GM23338 (cell line): ENCODE data around the gene NRDE2. TPM values are rescaled to one million over a fixed set of nuclear protein-coding genes. Genes with fewer than 3 reads are reported as not detected.

Experiments
- ATAC-seq: fragments of 200-7000 bp; cut with Tn5 transposase; 3 replicates; pipeline ENCODE4 v1.9.1; 2020
- DNase-seq: peaks from one replicate; pipeline ENCODE4 v3.0.0-alpha.2; 2015; ENCODE audit warnings: low spot score
- H2AFZ ChIP-seq: fragments of 200-600 bp; sonication (generic); 2 replicates; pipeline ENCODE4 v1.8.0; 2016; ENCODE audit warnings: antibody characterized with exemption, mild to moderate bottlenecking, moderate library complexity
- H3F3A ChIP-seq: fragments of 200-600 bp; sonication (generic); replicated peaks from 2 replicates; pipeline ENCODE4 v1.8.0; 2017; ENCODE audit warnings: antibody characterized with exemption, mixed run types, low read depth
- H3K27ac ChIP-seq: fragments of 200-600 bp; sonication (generic); 2 replicates; pipeline ENCODE4 v1.6.1; 2016; ENCODE audit warnings: low read depth
- H3K27me3 ChIP-seq: fragments of 200-600 bp; sonication (generic); 2 replicates; pipeline ENCODE4 v1.8.0; 2016; ENCODE audit warnings: mild to moderate bottlenecking, mixed run types, moderate library complexity; ENCODE audit not compliant: insufficient read depth
- H3K36me3 ChIP-seq: fragments of 200-600 bp; sonication (generic); 2 replicates; pipeline ENCODE4 v1.8.0; 2016; ENCODE audit warnings: mild to moderate bottlenecking; ENCODE audit not compliant: insufficient read depth
- H3K4me1 ChIP-seq: fragments of 200-600 bp; sonication (generic); 2 replicates; pipeline ENCODE4 v1.8.0; 2016; ENCODE audit warnings: mild to moderate bottlenecking, moderate library complexity; ENCODE audit not compliant: insufficient read depth
- H3K4me2 ChIP-seq: fragments of 200-600 bp; sonication (generic); 2 replicates; pipeline ENCODE4 v1.7.1; 2017; ENCODE audit warnings: mixed run types
- H3K4me3 ChIP-seq: fragments of 200-600 bp; sonication (generic); 2 replicates; pipeline ENCODE4 v1.6.1; 2016; ENCODE audit warnings: mixed run types
- H3K79me2 ChIP-seq: fragments of 200-600 bp; sonication (generic); replicated peaks from 2 replicates; pipeline ENCODE4 v1.8.0; 2017; ENCODE audit warnings: mild to moderate bottlenecking; ENCODE audit not compliant: insufficient read depth
- H3K9me2 ChIP-seq: fragments of 200-600 bp; sonication (generic); 2 replicates; pipeline ENCODE4 v1.8.0; 2017; ENCODE audit not compliant: insufficient read depth
- H4K20me1 ChIP-seq: fragments of 200-600 bp; sonication (generic); replicated peaks from 2 replicates; pipeline ENCODE4 v1.8.0; 2017; ENCODE audit warnings: mild to moderate bottlenecking; ENCODE audit not compliant: insufficient read depth
- H3K27ac Mint-ChIP-seq: 2 replicates; pipeline ENCODE4 v1.8.0; 2020; ENCODE audit warnings: inconsistent platforms, mild to moderate bottlenecking, moderate library complexity, mixed read lengths
- H3K27me3 Mint-ChIP-seq: 3 replicates; pipeline ENCODE4 v1.8.0; 2022; ENCODE audit warnings: low read depth, mild to moderate bottlenecking, moderate library complexity, mixed read lengths, inconsistent platforms; ENCODE audit not compliant: insufficient read depth, poor library complexity
- H3K36me3 Mint-ChIP-seq: 3 replicates; pipeline ENCODE4 v1.8.0; 2021; ENCODE audit warnings: low read depth, mild to moderate bottlenecking, inconsistent platforms, moderate library complexity, mixed read lengths
- H3K4me1 Mint-ChIP-seq: 3 replicates; pipeline ENCODE4 v1.8.0; 2020; ENCODE audit warnings: mild to moderate bottlenecking, inconsistent platforms, mixed read lengths
- H3K4me3 Mint-ChIP-seq: 3 replicates; pipeline ENCODE4 v1.8.0; 2021; ENCODE audit warnings: moderate library complexity, mild to moderate bottlenecking, inconsistent platforms, mixed read lengths
- H3K9me3 Mint-ChIP-seq: 3 replicates; pipeline ENCODE4 v1.8.0; 2020; ENCODE audit warnings: moderate library complexity, mild to moderate bottlenecking, inconsistent platforms, mixed read lengths
- CREB1 ChIP-seq: fragments of 250-450 bp; sonication (Bioruptor Pico); IDR thresholded peaks from 2 replicates; pipeline ENCODE4 v1.5.0; 2020; ENCODE audit warnings: low read depth, mild to moderate bottlenecking, moderate library complexity
- ETS1 ChIP-seq: IDR thresholded peaks from 2 replicates; pipeline ENCODE4 v1.6.1; 2016; ENCODE audit warnings: antibody characterized with exemption
- EZH2 ChIP-seq: fragments of 200-600 bp; sonication (generic); IDR thresholded peaks from one replicate; pipeline ENCODE4 v1.8.0; 2017; ENCODE audit warnings: antibody characterized with exemption, mild to moderate bottlenecking, low read depth; ENCODE audit not compliant: unreplicated experiment
- JUNB ChIP-seq: IDR thresholded peaks from one replicate; pipeline ENCODE4 v1.6.1; 2016; ENCODE audit warnings: antibody characterized with exemption; ENCODE audit not compliant: unreplicated experiment
- POLR2AphosphoS5 ChIP-seq: IDR thresholded peaks from 2 replicates; pipeline ENCODE4 v1.6.1; 2016; ENCODE audit warnings: antibody characterized with exemption, low read depth
- STAT1 ChIP-seq: IDR thresholded peaks from one replicate; pipeline ENCODE4 v1.6.1; 2016; ENCODE audit warnings: antibody characterized with exemption; ENCODE audit not compliant: unreplicated experiment
- ZNF114 ChIP-seq: fragments of 250-450 bp; sonication (Bioruptor Pico); IDR thresholded peaks from 2 replicates; pipeline ENCODE4 v1.5.0; 2020; ENCODE audit warnings: mild to moderate bottlenecking, moderate library complexity
- ZNF331 ChIP-seq: fragments of 250-450 bp; sonication (Bioruptor Pico); IDR thresholded peaks from 2 replicates; pipeline ENCODE4 v1.5.0; 2020; ENCODE audit warnings: low read depth, mild to moderate bottlenecking, moderate library complexity
- polyA plus RNA-seq: library from polyadenylated mRNA; unstranded; fragments of >200 nt; fragmentation: Nextera tagmentation; extraction: Ambion mirVana; gene quantifications from 2 replicates; pipeline ENCODE4 v1.2.1, GENCODE V29; 2016
- total RNA-seq: library from RNA; depleted of rRNA; stranded (reverse); fragments of >200 nt; shearing (Covaris generic); gene quantifications from 2 replicates; pipeline ENCODE4 v1.2.3, GENCODE V29; 2014
- TF ChIP-seq, protein P1 (sequence below): IDR thresholded peaks from one replicate; pipeline ENCODE4 v1.6.1; 2018; ENCODE audit warnings: antibody characterized with exemption; ENCODE audit not compliant: unreplicated experiment

Gene NRDE2
- total and polyA plus RNA-seq, 2 experiments from 2014 or later, result 9.8 to 20.6 TPM

- TF ChIP-seq, protein P1, sequence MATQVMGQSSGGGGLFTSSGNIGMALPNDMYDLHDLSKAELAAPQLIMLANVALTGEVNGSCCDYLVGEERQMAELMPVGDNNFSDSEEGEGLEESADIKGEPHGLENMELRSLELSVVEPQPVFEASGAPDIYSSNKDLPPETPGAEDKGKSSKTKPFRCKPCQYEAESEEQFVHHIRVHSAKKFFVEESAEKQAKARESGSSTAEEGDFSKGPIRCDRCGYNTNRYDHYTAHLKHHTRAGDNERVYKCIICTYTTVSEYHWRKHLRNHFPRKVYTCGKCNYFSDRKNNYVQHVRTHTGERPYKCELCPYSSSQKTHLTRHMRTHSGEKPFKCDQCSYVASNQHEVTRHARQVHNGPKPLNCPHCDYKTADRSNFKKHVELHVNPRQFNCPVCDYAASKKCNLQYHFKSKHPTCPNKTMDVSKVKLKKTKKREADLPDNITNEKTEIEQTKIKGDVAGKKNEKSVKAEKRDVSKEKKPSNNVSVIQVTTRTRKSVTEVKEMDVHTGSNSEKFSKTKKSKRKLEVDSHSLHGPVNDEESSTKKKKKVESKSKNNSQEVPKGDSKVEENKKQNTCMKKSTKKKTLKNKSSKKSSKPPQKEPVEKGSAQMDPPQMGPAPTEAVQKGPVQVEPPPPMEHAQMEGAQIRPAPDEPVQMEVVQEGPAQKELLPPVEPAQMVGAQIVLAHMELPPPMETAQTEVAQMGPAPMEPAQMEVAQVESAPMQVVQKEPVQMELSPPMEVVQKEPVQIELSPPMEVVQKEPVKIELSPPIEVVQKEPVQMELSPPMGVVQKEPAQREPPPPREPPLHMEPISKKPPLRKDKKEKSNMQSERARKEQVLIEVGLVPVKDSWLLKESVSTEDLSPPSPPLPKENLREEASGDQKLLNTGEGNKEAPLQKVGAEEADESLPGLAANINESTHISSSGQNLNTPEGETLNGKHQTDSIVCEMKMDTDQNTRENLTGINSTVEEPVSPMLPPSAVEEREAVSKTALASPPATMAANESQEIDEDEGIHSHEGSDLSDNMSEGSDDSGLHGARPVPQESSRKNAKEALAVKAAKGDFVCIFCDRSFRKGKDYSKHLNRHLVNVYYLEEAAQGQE, result no peak
- TF ChIP-seq ZNF331 (no peak), STAT1 (no peak), POLR2AphosphoS5 (no peak)
Observed at GRCh38 chr14:90319634-90320541, 11.9 kb downstream of the NRDE2 start (continued).

GRCh38 chr14:90319173-90319572, 12.6 kb downstream of the NRDE2 start:
- H3K4me3 Mint-ChIP-seq, result no peak overlapping the region
- H3K79me2 ChIP-seq, result peaks cover 26% of the 10 kb centered on the region
- no peaks in the 10 kb centered on the region for H3K9me3 Mint-ChIP-seq
- H2AFZ ChIP-seq, result no peak overlapping the region
- no peaks in the 10 kb centered on the region; the same call in 1 of the 2 replicates for H3K36me3 ChIP-seq
- peaks cover 10% of the 10 kb centered on the region for H3K36me3 Mint-ChIP-seq
- no peaks in the 10 kb centered on the region for H3K4me1 Mint-ChIP-seq
- H3K27me3 ChIP-seq, result no peaks in the 10 kb centered on the region
- H3F3A ChIP-seq, result no peaks in the 10 kb centered on the region
- no peak overlapping the region for H3K27ac Mint-ChIP-seq
- ATAC-seq (no peak), DNase-seq (no peak)
- no peaks in the 10 kb centered on the region for H3K4me1 ChIP-seq
- H3K27me3 Mint-ChIP-seq, result peaks cover 2% of the 10 kb centered on the region
- H3K4me2 ChIP-seq, result no peak overlapping the region
- peaks cover 6% of the 10 kb centered on the region for H4K20me1 ChIP-seq
- H3K27ac ChIP-seq, result no peak overlapping the region
- H3K9me2 ChIP-seq, result no peaks in the 10 kb centered on the region
- H3K4me3 ChIP-seq, result no peak overlapping the region
- TF ChIP-seq POLR2AphosphoS5 (no peak), ZNF331 (no peak), JUNB (no peak), CREB1 (CRISPR knock-in tag) (no peak), ZNF114 (CRISPR knock-in tag) (no peak), ETS1 (no peak), EZH2 (no peak)
- TF ChIP-seq, protein P1, result no peak
